Mononuclear cell (primary cell): ENCODE data around the gene ABHD14A. TPM values are rescaled to one million over a fixed set of nuclear protein-coding genes. Genes with fewer than 3 reads are reported as not detected.

Source experiments
- H3K27me3 ChIP-seq: 2 replicates; pipeline ENCODE4 v1.6.0; 2011; ENCODE audit warnings: low read length, control low read depth; ENCODE audit not compliant: insufficient read depth
- H3K4me1 ChIP-seq: 2 replicates; pipeline ENCODE4 v1.5.1; 2011; ENCODE audit warnings: mild to moderate bottlenecking, low read length, control low read depth; ENCODE audit not compliant: insufficient read depth
- H3K4me3 ChIP-seq: 2 replicates; pipeline ENCODE4 v1.5.1; 2011; ENCODE audit warnings: mild to moderate bottlenecking, low read length, moderate library complexity
- H3K9me3 ChIP-seq: 2 replicates; pipeline ENCODE4 v1.5.1; 2011; ENCODE audit warnings: low read depth, mild to moderate bottlenecking, control low read depth, low read length
- total RNA-seq: library from RNA; depleted of rRNA; stranded (reverse); fragments of >200 nt; gene quantifications from one replicate; pipeline ENCODE4 v1.2.3, GENCODE V29; 2012

ABHD14A gene
- total RNA-seq, 1 donor = 6.6 TPM

- H3K4me1 ChIP-seq = peaks cover 15% of the 10 kb centered on the region
- no peaks in the 10 kb centered on the region for H3K9me3 ChIP-seq
These were observed 37.9 kb upstream of the ABHD14A start for GRCh38 chr3:51937014-51937413.

GRCh38 chr3:51937611-51938450 lies 37.0 kb upstream of the ABHD14A start:
- no peak overlapping the region for H3K4me3 ChIP-seq
- no peaks in the 10 kb centered on the region for H3K9me3 ChIP-seq
- H3K27me3 ChIP-seq = no peaks in the 10 kb centered on the region
- H3K4me1 ChIP-seq = peaks cover 22% of the 10 kb centered on the region

More at GRCh38 chr3:51937014-51937413, 37.9 kb upstream of the ABHD14A start:
- Histone ChIP-seq H3K4me3 (no peak overlapping the region), H3K27me3 (no peaks in the 10 kb centered on the region)

GRCh38 chr3:51938780-51939425 lies 36.0 kb upstream of the ABHD14A start:
- H3K4me3 ChIP-seq = no peak overlapping the region
- no peaks in the 10 kb centered on the region for H3K27me3 ChIP-seq
- H3K9me3 ChIP-seq = no peaks in the 10 kb centered on the region
- peaks cover 27% of the 10 kb centered on the region for H3K4me1 ChIP-seq

- peaks cover 27% of the 10 kb centered on the region for H3K4me1 ChIP-seq
- no peaks in the 10 kb centered on the region for H3K9me3 ChIP-seq
- peak overlapping the region; percentile 73 for H3K4me3 ChIP-seq
These were observed 34.0 kb upstream of the ABHD14A start for GRCh38 chr3:51940648-51941462.

GRCh38 chr3:51941463-51941797 lies 33.4 kb upstream of the ABHD14A start:
- H3K4me3 ChIP-seq = peak overlapping the region; percentile 73
- H3K9me3 ChIP-seq = no peaks in the 10 kb centered on the region
- H3K27me3 ChIP-seq = no peaks in the 10 kb centered on the region
- peaks cover 27% of the 10 kb centered on the region for H3K4me1 ChIP-seq

More at GRCh38 chr3:51940648-51941462, 34.0 kb upstream of the ABHD14A start:
- no peaks in the 10 kb centered on the region for H3K27me3 ChIP-seq

GRCh38 chr3:51941798-51942602 lies 32.9 kb upstream of the ABHD14A start, which contains the start of the genes PARP3 and RRP9:
Gene PARP3, plus strand, starts transcription at chr3:51942363. Its CDS starts 993 bp downstream, at chr3:51943356.
Gene RRP9, minus strand, starts transcription at chr3:51941904. Its CDS starts 37 bp downstream, at chr3:51941867.
- H3K27me3 ChIP-seq = no peaks in the 10 kb centered on the region
- H3K9me3 ChIP-seq = no peaks in the 10 kb centered on the region
- peaks cover 27% of the 10 kb centered on the region for H3K4me1 ChIP-seq
- H3K4me3 ChIP-seq = peak within 1 kb of the TSS; percentile 73

GRCh38 chr3:51942603-51943450 lies 32.0 kb upstream of the ABHD14A start:
- no peaks in the 10 kb centered on the region for H3K9me3 ChIP-seq
- H3K27me3 ChIP-seq = no peaks in the 10 kb centered on the region
- peak overlapping the region; percentile 52 for H3K4me3 ChIP-seq
- H3K4me1 ChIP-seq = peaks cover 27% of the 10 kb centered on the region

GRCh38 chr3:51943451-51944391 lies 31.1 kb upstream of the ABHD14A start:
- no peak overlapping the region for H3K4me3 ChIP-seq
- no peaks in the 10 kb centered on the region for H3K9me3 ChIP-seq
- H3K4me1 ChIP-seq = peaks cover 27% of the 10 kb centered on the region
- H3K27me3 ChIP-seq = no peaks in the 10 kb centered on the region

GRCh38 chr3:51944451-51945021 lies 30.3 kb upstream of the ABHD14A start:
- H3K4me3 ChIP-seq = no peak overlapping the region
- H3K27me3 ChIP-seq = no peaks in the 10 kb centered on the region
- H3K4me1 ChIP-seq = peaks cover 27% of the 10 kb centered on the region
- no peaks in the 10 kb centered on the region for H3K9me3 ChIP-seq

GRCh38 chr3:51945031-51945840 lies 29.6 kb upstream of the ABHD14A start:
- H3K27me3 ChIP-seq = no peaks in the 10 kb centered on the region
- H3K4me1 ChIP-seq = peaks cover 27% of the 10 kb centered on the region
- no peaks in the 10 kb centered on the region for H3K9me3 ChIP-seq

GRCh38 chr3:51945926-51946705 lies 28.7 kb upstream of the ABHD14A start:
- peaks cover 18% of the 10 kb centered on the region for H3K4me1 ChIP-seq

More at GRCh38 chr3:51945031-51945840, 29.6 kb upstream of the ABHD14A start:
- H3K4me3 ChIP-seq = no peak overlapping the region

More at GRCh38 chr3:51945926-51946705, 28.7 kb upstream of the ABHD14A start:
- Histone ChIP-seq H3K27me3 (no peaks in the 10 kb centered on the region), H3K4me3 (no peak overlapping the region), H3K9me3 (no peaks in the 10 kb centered on the region)
